GM21360 (cell line): ENCODE data around the gene DERL3.
"Not testable (repeated sequence)": the region's sequence is repeated elsewhere in the genome, so short reads cannot be mapped to it uniquely, and the experiment has no call there.

Experiments
- ATAC-seq: cut with Tn5 transposase; IDR thresholded peaks from one replicate; pipeline ENCODE4 v1.9.1; 2021; ENCODE audit warnings: mild to moderate bottlenecking, moderate library complexity; ENCODE audit not compliant: unreplicated experiment

DERL3 gene

DNA sequence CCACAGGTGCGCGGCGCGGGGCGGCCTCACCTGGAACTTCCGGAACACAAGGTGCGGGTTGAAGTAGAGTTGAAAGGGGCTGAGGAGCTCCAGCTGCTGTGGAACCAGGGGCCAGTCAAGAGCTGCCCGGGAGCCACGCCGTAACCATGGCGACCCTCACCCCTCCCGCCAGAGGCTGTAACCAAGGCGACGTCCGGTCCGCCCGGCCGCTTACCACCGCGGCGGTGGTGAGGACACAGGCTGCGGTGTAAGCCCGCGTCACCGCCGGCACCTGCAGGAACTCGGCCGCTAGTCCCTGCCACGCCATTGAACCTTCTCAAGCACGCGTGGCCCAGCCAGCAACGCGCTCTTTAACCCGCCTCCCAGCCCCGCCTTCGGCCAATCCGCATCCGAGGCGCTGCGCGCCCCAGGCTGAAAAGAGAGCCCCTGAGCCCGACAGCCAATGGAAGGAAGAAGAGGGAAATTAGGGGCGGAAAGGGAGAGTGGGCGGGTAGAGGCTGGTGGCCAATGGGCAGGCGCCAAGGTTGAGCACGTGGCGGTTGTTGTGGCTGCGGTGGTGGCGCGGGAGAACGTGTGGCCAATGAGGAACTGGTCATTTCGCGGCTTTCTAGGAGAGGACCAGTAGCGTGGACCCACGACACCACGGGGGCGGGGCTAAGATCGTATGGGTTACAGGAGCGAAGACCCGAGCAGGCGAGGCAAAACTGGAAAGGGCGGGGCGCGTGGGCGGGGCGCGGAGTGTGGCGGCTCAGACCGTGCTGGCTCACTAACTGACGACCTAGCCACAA lies at the start of gene DERL3:
Gene DERL3, minus strand, starts transcription at position 326 of the 788 bp plus-strand sequence. Its CDS starts 19 bp downstream, at position 307.
- ATAC-seq, result peak; percentile 69

DNA sequence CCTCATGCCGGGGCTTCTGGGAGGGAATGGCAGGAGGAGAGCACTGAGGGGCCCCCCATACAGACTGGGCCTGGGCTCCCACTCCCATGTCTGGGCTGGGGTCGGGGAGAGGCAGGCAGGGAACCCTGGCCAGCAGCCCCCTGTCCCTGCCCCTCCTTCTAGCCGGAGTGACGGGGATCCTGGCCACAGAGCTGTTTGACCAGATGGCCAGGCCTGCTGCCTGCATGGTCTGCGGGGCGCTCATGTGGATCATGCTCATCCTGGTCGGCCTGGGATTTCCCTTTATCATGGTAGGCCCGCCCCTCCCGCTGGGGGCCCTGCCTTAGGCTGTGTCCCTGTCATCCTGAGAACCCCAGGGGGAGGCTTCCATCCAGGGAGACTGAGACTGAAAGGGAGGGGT lies 45.3 kb upstream of the DERL3 start:
- no peak for ATAC-seq

DNA sequence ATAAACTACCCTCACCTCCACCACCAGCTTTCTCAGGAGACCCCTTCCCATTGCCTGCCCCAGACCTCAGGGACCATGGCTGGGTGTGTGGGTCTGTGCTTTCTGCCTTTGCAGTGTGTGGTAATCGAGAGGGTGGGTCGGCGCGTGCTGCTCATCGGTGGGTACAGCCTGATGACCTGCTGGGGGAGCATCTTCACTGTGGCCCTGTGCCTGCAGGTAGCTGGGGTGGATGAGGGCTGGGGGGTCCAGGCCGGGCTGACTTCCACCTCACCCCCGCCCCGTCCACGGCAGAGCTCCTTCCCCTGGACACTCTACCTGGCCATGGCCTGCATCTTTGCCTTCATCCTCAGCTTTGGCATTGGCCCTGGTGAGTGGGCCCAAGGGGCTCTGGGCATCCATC lies 44.9 kb upstream of the DERL3 start:
- ATAC-seq, result no peak

DNA sequence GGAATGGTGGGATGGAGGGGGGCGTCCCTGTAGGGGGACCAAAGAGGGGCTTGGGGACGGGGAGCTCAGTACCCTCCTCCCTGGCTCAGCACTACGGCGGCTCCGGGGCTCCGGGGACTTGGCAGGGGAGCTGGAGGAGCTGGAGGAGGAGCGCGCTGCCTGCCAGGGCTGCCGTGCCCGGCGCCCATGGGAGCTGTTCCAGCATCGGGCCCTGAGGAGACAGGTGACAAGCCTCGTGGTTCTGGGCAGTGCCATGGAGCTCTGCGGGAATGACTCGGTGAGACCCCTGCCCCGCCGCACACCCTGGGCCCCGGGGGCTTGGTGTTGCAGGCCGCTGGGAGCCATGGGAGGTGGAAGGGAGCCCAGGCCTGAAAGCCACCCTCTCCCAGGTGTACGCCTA lies 43.6 kb upstream of the DERL3 start:
- ATAC-seq, result no peak

DNA sequence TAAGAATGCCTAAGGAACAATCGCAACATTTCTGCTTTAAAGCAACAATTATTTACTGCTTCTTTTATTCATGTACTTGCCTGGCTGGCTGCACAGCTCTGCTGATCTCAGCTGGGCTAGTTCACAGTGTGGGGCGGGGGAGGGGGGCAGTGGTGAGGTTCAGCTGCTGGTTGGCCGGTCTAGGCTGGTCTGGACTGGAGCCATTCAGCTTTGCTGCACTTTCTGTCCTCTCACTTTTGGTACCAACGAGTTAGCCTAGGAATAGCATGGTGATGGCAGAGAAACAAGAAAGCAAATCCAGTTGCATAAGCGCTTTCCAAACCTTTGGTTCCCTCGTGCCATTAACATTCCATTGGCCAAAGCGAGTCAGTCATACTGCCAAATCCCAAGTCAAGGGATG lies 39.4 kb upstream of the DERL3 start:
- ATAC-seq, result no peak

DNA sequence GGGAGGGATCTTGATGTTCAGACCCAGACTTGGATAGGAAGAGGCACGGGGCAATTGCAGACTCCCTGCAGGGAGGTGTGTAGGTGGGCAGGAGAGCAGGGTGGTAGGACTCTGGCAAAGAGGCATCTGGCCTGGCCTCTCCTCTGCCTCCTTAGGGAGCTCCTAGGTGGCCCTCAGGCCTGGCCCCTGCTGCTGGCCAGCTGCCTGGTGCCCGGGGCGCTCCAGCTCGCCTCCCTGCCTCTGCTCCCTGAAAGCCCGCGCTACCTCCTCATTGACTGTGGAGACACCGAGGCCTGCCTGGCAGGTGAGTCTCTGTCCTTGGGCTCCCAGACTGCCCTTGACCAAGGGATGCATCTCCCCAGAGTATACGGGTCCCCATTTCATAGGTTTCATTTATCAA lies 38.8 kb upstream of the DERL3 start:
- ATAC-seq, result no peak

DNA sequence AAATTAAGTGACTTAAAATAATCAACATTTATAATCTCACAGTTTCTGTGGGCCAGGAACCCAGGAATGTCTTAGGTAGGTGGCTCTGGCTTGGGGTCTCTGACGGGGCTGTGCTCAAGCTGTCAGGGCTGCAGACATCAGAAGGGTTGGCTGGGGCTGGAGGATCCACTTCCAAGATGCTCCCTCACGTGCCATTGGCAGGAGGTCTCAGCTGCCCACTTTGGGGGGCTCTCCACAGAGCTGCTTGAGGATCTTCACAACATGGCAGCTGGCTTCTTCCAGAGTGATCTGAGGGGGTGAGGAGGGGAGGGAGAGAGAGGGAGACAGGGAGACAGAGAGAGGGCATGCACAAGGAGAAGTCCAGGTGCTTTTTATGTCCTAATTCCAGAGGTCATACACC lies 37.0 kb upstream of the DERL3 start:
- no peak for ATAC-seq

DNA sequence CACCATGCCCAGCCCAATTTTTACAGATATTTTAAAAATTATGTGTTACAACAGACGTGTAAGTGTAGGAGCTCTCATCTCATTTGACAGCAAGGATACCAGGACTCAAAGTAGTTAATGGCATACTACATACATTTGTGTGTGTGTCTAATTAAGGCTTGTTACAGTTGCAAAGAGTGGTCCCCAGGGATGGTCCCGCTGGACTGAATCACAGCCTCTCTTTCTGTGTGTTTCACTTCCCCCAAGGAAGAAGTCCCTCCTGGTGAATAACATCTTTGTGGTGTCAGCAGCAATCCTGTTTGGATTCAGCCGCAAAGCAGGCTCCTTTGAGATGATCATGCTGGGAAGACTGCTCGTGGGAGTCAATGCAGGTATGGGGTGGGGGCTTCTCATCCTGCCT lies 36.1 kb upstream of the DERL3 start:
- ATAC-seq, result no peak

DNA sequence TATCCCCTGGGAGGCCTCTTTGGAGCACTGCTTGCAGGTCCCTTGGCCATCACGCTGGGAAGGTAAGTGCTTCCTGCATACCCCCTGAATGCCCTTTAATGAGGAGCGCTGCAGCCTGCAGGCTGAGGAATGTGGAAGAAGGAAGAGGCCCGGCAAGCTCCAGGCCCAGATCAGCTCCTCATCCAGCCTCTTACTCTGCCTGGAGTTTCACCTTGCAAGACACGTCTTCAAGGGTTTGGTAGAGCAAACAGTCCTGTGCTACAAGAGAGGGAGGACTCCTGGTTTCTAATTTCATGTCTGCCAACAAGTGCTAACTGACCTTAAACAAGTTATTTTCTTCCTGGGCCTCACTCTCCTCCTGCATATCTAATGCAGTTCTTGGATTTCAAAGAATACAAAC lies 29.8 kb upstream of the DERL3 start:
- no peak for ATAC-seq

DNA sequence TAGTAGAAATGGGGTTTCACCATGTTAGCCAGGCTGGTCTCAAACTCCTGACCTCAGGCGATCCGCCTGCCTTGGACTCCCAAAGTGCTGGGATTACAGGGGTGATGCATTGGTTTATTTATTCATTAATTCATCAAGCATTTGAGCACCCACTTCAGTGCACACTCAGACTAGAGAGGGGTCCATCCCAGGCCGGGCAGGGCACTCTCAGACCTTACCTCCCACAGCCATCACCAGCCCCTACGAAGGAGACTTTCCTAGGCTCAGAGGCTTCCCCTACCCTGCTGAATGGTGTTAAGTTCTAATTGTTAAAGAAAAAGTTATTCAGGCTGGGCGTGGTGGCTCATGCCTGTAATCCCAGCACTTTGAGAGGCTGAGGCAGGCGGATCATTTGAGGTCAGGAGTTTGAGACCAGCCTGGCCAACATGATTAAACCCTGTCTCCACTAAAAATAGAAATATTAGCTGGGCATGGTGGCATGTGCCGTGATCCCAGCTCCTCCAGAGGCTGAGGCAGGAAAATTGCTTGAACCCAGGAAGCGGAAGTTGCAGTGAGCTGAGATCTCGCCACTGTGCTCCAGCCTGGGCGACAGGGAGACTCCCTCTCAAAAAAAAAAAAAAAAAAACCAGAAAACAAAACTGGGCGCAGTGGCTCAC lies 25.8 kb upstream of the DERL3 start:
- ATAC-seq, result not testable (repeated sequence)

DNA sequence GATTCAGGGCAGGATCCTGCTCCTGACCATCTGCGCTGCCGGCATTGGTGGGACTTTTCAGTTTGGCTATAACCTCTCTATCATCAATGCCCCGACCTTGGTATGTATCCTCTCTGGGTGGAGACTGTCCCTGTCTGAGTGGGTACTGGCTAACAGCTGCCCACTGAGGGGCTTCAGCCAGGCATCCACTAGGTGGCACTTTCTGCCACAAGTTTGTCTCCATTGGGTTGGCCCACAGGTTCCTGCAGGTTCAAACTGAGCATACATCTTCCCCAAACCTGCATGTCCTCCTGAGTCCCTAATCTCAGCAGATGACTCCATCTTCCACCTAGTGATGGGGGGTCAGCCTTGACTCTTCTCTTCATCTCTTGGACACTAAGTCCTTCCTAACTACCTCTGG lies 23.3 kb upstream of the DERL3 start:
- ATAC-seq, result no peak

DNA sequence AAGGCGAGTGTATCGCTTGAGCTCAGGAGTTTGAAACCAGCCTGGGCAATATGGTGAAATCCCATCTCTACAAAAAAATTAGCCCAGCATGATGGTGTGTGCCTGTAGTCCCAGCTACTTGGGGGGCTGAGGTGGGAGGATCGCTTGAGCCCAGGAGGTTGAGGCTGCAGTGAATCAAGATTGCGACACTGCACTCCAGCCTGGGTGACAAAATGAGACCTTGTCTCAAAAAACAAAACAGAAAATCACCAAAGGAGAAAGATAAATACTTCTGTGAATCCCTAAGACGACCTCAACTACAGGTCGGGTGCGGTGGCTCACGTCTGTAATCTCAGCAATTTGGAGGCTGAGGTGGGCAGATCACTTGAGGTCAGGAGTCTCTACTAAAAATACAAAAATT lies 21.4 kb upstream of the DERL3 start:
- ATAC-seq, result not testable (repeated sequence)

DNA sequence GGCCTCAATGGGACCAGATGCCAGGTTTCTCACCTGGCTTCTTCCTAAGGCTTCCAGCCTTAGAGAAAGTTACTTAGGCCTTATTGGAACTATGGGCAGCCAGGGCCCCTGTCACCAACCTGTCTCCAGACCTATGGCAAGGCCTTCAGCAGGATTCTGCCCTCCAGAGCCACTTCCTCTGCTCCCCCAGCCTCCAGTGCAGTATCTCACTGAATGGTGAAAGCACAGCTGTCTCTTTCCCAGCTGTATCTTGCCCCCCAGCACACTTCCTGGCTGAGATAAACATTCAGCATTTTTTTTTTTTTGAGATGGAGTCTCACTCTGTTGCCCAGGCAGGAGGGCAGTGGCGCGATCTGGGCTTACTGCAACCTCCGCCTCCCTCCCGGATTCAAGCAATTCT lies 20.4 kb upstream of the DERL3 start:
- no peak for ATAC-seq

DNA sequence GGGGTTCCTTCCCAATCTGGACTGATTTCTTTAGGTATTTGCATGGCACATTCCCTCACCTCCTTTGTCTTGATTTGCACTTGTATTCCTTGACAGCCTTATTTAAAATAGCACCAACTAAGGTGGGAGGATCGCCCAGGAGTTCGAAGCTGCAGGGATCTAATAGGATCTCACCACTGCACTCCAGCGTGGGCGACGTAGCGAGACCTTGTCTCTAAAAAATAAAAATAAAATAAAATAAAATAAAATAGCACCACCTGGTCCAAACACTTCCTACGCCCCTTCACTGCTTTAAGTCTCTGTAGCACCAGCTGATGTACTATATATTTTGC lies 19.6 kb upstream of the DERL3 start:
- ATAC-seq, result no peak

DNA sequence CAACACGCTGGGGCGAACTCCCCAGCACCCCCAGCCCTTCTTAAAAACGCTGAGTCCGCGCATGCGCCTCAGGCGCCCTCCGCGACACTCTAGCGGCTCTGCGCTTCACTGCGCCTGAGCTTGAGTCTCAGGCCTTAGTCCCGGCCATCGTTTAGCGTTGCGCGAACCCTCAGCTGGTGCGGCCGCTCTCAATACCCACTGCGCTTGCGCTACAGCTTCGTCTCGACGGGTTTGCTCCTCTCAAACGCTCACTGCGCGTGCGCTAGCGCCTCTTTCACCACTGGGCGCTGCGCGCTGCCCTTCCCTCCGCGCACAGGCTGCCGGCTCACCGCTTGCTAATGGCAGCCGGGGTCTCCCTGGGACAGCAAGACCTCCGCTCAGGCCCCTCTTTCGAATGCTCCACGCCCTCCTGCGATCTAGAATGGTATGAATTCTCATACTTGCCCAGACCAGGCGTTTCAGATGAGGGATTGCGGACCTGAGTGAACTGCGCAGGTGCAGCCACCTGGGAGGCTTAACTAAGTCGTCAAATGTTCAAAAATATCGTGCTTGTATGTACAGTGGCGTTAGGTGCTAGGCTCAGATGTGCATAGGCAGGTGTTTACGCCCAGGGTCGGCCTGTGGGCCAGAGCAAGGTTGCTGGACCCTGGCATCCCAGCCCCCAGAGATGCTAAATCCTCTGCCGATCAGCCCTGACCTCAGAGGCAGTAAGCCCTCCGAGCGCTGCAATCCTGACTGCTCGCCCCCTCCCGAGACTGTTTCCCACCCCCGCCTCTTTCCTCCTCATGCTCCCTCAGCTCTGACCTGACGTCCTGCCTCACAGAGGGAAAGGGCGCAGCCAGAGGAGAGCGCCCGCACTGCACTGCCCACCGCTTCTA lies 19.0 kb upstream of the DERL3 start, which contains the start of gene SLC2A11:
Gene SLC2A11, plus strand, starts transcription at position 270 of the 878 bp plus-strand sequence. Its CDS starts 125 bp downstream, at position 395.
- ATAC-seq, result peak; percentile 90

DNA sequence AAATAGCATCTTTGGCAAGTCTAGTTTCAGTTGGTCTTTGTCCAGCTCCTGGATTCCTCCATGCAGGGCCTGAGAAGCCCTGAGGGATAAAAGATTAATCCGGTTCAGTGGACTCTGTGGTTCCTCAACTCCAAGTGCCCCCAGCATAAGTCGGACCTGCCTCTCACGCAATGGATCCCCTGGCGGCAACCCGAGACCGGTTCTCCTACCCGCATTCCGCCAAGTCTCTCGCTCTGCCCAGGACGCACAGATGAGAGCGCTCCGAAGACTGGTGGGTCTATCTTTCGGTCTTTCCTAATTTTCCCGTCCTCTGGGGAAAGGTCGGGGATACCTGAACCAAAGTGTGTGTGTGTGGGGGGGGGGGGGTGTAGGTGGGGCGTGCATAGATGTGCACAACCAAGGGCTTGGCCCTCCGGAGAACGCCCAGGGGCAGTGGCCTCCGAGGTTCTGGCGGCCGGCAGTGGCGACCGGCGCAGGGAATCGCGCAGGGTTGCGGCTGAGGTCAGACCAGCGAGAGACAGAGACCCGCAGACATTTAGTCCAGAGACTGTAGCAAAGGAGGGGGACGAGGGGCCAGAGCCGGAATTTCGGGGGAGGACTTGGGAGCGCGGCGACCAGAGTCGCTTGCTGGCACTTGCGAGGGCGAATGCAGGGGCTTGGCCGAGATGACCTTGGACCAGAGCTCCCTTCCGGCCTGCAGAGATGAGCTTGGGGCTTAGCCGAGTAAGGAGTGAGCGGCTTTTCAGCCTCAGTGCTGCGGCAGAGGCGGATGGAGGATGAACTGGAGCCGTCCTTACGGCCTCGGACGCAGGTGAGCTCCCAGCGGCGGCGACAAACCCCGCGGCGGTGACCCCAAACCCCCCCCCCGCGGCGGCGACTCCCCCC lies 18.2 kb upstream of the DERL3 start:
- peak; percentile 31 for ATAC-seq

DNA sequence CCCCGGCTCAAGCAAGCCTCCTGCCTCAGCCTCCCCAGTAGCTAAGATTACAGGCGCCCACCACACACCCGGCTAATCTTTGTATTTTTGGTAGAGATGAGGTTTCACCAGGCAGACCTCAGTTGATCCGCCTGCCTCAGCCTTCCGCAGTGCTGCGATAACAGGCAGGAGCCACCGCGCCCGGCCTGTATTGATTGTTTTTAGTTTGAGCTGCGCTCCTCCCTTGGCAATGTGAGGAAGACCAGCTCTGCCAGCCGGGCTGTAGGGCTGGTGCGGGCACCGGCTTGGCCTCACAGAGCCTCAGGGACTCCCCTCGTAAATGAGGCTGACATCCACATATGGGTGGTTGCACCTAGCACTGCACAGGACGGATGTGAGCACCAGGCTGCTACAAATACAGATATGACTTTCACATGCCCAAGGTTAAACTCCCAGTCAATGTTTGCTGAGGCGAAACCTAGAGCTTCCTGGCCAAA lies 11.4 kb upstream of the DERL3 start:
- ATAC-seq, result no peak

DNA sequence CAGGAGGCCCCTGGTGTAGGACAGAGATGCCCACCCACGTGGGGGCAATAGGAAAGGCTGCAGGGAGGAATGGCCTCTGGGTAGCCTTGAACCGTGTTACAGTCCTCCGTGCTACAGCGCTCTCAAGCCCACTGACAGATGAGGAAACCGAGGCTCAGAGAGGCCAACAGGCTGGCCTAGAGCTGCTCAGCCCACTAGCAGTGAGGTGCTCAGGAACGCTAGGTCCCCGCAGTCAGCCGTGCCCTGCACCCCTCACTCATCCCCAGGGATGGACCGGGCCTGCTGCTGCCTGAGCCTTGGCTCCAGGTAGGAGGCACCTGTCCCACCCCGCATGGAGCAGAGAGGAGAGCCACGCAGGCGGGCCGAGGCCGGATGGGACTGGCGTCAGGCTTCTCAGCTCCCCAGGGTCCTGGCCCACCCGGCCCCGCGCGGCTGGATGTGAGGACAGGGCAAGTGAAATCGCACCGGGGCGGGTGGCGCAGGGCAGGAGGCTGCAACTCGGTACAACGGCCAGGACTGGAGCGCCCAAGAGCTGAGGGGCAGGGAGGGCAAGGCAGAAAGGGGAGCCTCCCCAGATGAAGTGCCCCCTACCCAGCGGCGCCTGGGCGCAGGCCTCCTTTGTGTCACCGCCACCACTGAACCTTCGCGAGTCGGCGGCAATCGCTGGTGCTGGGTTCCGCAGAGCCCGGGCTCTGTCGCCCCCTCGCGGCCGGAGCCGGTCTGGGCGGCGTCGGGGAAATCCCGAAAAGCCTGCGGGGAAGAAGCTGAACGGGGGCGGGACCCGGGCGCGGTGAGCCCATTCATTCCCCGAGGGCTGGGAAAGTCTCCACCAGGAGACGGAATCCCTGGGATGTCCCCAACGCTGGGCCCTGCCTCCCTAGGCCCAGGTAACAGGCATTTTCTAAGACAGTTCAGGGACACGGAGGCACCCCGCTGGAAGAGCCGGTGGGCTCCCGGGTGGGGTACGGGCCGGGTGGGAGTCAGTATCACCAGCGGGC lies 10.5 kb upstream of the DERL3 start:
- no peak for ATAC-seq
